SK-N-MC (cell line): Measurements from ENCODE around the gene CNNM2.

Experiments used
- EZH2 ChIP-seq: fragments of 200-600 bp; sonication (generic); IDR thresholded peaks from one replicate; pipeline ENCODE4 v1.6.1; 2017; ENCODE audit warnings: antibody characterized with exemption
- FOXP2 ChIP-seq: optimal IDR thresholded peaks from 2 replicates; pipeline ENCODE3; 2011; ENCODE audit warnings: mild to moderate bottlenecking, moderate library complexity; ENCODE audit not compliant: insufficient read depth; ENCODE audit errors: extremely low read length, control extremely low read depth
- POLR2AphosphoS5 ChIP-seq: IDR thresholded peaks from 2 replicates; pipeline ENCODE4 v1.6.1; 2012; ENCODE audit warnings: mild to moderate bottlenecking, low read depth, low read length, borderline replicate concordance

GRCh38 chr10:103021900-103022293 is 103.8 kb downstream of the CNNM2 start:
- TF ChIP-seq EZH2 (no peak), POLR2AphosphoS5 (no peak), FOXP2 (no peak)
